SW480 (cell line): ENCODE results near the gene OTOF.

ENCODE experiments used
- DNase-seq: peaks from one replicate; pipeline ENCODE4 v3.0.0-alpha.2; 2016; ENCODE audit warnings: low spot score

OTOF gene

DNA sequence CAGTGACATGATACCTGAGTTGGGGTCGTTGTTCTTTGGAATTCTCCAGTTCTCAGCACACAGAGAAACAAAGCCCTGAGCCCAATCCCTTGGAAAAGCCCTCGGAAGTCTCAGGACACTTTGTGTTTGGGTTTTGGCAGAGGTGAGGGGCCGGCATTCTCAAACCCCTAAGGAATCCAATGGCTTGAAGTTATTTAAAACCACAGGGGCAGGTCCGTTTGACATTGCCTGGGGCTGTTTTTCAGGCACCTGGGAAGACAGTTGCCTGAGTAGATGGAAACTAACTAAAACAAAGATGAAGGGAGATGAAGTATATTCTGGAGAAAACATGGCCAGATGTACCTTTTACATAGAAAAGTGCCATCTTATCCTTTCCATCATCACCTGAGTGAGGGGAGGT is 22.5 kb upstream of the OTOF start:
- DNase-seq = no peak

DNA sequence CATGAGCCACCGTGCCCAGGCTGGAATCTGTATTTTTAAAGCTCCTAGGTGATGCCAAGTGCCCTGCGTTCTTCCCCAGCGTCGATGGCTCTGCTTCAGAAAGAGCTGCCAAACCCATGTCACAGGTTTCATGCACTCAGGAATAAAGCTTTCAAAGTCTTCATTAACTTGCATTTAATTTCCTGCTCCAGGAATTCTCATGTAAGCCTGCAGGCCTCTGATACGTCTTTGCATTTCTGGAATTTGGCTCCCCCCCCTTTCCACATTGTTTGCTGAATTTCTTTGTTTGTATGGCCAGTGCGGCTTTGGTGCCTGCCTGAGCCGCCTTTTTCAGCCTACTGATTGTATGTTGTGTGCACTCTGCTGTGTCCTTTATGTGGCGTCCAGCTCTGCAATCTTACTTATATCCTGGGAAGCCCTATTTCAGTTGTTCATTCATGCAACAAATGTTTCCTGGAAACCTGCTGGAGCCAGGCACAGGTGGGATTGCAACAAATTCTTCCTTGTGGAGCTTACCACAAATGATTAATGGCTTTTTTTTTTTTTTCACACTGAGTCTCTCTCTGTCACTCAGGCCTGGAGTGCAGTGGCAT is 17.9 kb upstream of the OTOF start:
- peak; percentile 72 for DNase-seq

DNA sequence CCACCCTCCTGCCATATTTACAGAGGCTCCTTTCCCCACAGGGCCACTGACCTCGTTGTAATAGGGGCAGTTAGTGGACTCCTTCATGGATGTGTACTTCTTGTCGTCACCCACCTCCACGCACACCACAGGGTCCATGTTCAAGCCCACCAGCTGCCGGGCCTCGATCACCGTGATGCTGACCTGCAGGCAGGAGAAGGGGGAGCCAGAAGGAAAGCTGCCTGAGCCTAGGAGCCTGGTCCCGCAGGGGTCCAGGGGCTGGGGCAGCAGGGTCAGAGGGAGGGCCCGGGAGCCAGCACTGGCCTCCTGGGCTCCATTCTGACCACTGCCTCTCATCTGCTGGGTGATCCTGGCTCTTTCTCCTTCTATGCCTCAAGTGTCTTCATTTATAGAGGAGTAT is 17.0 kb upstream of the OTOF start:
- no peak for DNase-seq

DNA sequence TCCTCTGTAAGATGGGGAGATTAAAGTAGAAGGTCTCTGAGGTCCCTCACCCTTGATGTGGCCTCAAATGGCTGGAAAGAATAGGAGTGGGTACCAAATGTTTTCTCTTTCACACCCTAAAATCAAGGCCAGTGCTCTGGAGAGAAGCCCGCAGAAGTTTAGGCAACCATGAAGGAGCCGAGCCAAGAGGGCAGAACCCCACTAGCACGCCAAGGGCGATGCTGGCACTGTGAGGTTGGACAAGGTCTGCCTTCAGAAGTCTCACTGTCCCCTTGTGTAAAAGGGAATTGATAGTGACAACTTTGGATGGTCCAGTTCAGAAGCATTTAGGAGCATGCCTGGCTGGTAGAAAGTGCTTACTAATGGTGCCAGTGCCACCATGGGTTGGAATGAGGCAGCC is 16.3 kb upstream of the OTOF start:
- no peak for DNase-seq

DNA sequence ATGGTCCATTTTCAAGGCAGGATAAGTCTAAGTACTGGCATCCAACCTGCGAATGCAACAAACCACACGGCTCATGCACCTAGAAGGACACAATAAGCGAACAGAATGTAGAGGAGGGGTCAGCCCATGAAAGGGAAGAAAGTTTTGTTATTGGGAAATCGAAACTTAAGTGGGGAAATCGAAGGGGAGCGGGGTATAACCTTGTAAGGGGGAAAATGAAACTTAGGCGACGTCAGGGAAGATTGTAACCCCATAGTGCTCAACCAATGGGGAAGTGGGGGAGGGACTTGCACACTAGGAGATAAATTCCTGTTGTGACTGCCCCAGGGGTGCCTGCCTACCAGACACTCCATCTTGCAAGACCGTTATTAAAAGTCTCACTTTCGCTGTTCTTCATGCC is 15.6 kb upstream of the OTOF start:
- DNase-seq = no peak

DNA sequence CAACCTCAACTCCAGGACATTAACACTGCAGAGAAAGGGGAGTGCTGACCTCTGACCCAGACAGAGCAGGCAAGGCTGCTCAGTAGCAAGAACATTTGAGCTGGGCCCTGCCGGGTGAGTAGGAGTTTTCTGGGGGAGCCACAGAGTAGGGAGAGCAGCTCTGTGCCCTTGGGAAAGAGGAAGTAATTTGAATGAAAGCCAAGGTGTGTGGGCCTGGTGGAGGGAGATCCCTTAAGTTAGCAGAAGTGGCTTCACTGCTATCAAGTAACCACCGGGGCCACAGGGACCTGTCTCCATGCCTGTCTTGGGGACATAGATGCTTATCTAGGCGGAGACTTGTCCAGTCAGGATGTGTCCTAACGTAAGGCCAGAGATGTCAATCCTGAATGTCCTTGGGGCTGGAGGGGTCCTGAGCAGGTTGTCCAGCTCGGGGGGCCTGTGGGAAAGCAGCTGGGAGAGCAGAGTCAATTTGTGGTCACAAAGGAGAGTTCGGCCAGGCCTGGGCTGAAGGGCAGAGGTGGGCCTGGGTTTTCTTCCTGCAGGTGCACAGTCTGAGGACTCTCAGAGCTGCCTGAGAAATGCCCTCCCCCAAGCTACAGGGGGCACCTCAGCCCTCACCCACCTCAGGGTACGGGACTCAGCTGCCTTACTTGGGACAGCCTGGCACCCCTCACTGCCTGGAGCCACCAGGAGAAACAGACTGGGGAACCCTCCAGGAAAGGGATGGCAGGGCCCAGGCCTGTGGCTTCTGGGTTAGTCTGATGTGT is 15.0 kb upstream of the OTOF start:
- no peak for DNase-seq

DNA sequence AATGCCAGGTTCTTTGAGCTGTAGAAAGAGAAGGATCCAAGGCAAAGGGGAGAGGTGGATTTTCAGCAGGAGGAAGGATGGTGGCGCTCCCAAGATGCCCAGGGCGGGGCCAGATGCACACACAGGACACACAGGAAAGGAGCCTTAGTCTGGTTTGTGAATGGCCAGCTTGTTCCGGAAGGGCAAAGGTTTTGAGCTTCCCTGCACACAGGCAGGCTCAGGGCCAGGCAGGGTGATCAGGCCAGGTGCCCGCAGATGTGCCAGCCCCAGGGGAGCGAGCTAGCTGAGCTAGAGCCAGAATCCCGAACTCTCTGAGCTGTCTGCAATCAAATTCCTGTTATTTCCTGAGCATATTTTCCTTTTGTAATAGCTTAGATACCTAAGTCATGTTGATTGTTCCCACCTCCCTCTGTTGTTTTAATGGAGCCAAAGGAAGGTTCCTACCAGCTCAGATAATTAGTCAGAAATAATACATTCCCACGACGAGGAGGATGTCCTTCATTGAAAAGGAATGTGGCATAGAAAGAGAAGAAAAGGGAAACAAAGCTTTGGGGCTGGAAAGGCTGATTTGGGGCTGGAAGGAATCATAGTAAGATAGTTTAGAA is 13.7 kb upstream of the OTOF start:
- no peak for DNase-seq

DNA sequence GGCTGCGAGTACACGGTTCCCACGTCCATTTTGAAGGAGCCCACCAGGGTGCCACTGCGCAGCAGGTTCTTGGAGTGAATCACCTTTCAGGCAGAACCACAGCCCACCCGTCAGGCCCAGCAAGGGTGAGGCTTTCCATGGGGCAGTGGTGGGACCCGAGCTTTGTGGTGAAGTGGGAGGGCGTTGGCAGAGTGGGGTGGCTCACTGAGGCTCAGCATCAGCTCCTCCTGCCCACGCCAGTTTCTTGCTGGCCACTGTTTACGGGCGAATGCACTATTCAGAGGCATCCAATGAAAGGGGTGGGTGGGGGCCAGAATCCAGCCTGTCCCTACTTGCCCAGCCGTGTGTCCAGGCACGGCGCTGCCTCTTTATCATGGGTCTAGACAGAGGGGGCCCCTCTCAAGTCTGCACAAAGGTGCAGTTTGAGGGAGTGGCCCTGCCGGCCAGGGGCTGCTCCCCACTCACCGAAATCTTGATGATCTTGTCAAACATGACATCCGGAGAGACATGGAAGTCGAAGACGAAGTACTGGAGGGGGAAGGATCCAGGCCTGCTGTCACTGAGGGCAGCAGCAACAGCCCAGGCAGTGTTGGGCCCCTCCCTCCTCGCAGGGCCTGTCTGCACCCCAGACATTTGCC is 11.4 kb upstream of the OTOF start:
- no peak for DNase-seq

DNA sequence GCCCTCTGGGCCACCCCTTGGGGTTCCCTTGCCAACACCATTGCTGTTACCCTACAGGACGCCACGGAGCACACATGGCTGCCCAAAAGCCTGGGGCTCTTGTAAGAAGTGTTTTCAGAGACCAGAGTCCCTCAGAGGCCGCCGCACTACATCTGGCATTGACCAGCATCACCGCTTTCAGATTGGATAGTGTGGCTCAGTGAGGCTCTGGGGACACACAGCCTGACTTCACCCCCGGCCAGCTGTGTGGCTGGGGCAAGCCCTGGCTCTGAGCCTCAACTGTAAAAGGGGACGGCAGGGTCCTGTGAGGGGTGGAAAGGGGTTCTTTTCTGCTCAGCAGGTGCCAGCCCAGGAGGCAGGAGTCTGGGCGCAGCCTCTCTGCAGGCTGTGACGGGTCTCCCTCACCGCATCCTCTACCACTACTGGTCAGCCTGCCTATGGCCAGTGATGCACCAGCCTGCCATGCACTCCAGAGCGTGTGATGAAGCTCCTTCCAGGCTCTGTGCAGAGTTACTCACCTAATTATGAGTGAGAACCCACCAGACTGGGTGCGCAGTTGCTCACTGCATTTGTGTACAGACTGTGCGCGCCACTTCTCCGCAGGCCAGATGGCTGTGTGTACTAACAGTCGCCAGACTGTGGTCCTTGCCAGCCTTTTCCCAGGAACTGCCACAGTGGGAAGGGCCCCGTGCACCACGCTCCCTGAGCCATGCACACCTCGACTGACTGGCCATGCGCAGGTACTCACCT is 10.7 kb upstream of the OTOF start:
- no peak for DNase-seq

DNA sequence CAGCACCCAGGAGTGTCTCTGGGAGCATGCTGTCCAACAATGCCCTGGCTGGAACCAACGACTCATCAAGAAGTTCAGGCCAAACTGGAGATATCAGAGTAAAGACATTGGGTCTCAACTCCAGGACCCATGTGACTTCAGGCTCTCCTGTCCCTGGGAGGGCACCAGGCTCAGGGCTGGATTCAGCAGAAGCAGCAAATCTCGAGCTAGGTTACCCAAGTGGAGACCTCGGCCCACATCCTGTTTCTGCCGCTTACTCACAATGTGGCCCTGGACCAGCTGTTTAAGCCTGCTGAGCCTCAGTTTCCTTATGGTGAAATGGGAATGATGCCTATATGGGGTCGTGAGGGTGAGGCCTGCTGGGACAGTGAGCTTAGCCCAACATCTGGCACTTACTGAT is 9.3 kb upstream of the OTOF start:
- no peak for DNase-seq

DNA sequence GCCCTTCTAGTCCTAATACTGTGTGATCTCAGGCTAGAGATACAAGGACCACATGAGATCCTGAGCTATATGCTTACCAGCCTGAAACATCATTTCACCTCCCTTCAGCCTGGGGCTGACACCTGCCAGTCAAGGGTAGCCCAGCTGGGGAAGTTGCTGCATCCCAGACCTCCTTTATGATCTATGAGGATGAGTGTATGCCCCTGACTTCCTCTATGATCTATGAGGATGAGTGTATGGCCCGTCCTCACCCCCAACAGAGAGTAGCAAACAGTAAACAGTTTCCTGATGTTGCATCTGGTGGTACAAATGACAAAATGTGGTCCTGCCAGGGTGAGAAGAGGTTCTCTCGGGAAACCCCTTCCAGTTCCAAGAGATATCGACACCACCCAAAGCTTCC is 8.9 kb upstream of the OTOF start:
- DNase-seq = no peak

DNA sequence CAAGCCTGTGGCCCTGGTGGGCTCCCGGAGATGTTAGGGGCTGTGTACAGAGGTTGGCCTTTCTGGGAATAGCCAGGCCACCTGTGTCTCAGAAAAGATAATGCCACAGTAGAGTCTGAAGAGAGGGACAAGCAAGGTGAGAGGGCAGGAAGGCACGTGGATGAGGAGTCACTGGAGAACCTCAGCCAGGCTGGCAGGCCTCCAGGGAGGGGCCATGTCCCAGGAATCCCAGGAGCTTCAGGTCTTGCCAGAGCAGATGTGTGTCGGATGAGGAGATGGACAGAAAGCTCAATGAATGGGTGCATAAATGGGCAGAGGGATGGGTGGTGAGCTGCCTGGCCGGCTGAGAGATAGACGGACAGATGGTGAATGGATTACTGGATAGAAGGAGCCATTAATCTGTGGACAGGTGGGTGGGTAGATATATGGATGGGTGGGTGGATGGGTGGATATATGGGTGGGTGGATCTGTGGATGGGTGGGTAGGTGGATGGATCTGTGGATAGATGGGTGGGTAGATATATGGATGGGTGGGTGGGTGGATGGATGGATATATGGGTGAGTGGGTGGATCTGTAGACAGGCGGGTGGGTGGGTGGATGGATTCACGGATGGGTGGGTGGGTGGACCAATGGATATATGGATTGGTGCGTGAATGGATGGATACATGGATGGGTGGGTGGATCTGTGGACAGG is 7.9 kb upstream of the OTOF start:
- DNase-seq = no peak

DNA sequence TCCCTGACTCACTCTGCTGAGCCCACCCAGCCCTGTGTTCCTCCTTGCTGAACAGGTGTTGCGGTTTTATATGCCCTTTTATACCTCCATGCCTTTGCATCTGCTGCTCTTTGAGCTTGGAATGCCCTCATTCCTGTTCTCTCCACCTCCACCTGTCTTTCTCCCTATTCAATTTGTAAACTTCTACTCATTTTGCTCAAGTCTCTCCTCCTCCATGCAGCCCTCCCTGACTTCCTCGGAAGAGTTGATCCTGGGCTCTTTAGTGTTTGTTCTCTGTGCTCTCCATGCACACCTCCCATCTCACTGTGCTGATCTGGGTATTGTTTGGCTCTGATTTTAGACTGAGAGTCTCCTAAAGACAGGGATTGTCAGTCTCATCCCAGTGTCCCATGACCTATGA is 7.2 kb upstream of the OTOF start:
- DNase-seq = no peak

DNA sequence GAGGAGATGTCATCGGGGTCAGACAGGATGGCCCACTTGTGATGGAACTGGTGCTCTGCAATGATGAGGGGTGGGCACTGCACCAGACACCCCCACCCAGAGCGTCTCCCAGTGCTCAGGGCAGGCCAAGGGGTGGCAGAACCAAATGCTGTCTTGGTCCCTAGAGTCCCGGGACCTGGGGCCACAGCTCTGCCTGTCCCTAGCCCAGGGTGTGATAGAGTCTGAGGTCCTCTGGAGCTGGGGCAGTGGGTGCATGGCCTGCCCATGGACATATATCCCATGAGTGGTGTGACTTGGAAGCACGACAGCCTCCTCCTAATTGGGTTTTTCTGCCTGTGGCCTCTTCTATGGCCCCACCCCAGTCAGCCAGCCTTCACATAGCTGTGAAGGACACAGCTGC is 6.7 kb upstream of the OTOF start:
- no peak for DNase-seq

DNA sequence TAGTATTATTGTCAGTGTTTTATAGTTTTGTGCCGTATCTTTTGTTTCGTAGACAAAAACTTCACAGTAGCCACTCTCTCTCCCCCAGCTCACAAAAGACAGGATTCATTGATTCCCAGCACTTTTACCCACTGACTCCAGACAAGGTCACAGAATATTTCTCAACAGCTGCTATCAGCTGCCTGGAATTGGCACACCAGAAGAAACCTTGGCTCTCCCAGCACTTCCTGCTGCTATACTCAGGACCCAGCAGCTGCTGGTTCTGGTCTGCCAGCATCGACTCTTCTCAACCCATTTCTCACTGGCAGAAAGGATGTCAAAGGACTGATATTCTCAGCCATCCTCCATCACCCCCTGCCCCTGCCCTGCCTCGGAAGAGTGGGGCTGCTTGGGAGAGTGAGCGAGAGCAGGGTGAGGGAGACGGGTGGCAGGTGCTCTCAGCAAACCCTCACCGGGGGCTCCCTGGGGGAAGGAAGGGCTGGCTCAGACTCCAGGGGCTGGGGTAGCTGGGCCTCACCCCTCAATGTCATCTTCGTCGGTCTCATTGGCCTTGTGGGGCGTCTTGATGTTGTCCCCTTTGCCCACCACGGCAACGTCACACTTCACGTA is 6.1 kb upstream of the OTOF start:
- DNase-seq = no peak

DNA sequence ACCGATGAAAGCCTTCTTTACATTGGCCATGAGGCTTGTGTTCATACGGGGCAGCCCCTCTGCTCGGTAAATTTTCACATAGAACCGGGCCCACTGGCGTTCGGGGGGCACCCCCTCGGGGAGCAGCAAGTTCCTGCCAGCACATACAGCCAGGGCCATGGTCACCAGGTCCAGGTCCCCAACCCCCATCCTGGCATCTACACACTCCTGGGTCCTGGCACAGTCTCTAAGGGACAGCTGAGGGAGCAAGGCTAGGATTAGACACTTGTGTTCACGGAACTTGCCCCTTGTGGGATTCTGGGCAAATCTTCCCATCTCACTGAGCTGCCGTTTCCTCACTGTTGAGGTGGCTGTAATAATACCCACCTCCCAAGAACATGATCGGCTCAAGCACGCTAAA is 5.6 kb upstream of the OTOF start:
- no peak for DNase-seq

DNA sequence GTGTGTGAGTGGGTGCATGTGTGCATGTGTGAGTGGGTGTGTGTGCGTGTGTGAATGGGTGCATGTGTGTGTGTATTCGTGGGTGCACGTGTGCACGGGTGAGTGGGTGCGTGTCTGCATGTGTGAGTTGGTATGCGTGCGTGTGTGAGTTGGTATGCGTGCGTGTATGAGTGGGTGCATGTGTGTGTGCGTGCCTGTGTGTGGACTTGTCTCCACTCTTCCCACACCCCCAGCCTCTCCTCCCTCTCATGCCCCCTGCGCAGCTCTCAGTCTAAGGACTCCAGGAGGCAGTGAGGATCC is 5.1 kb upstream of the OTOF start:
- DNase-seq = no peak

DNA sequence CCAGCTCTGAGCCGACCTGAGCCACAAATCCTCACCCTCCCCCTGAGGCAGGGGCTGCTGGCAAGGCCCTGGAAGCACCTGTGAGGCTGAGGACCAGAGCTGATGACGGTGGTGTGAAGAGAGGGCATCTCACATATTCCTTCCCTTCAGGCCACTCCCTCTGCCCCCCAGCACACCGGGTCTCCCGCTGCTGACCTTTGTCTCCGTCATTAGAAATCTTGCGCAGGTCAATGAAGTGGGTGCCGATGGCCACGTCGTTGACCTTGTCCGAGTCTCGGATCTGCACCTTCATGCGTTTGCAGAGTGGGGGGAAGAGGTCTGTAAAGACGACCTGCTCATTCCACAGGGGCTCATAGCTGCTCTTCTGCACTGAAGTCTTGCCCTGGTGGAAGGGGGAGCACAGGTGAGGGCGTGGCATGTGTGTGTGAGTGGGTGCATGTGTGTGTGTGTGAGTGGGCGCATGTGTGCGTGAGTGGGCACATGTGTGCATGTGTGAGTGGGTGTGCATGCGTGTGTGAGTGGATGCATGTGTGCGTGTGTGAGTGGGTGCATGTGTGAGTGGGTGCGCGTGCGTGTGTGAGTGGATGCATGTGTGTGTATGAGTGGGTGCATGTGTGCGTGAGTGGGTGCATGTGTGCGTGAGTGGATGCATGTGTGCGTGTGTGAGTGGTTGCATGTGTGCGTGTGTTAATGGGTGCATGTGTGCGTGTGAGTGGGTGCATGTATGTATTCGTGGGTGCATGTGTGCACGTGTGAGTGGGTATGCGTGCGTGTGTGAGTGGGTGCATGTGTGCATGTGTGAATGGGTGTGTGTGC is 4.5 kb upstream of the OTOF start:
- no peak for DNase-seq

DNA sequence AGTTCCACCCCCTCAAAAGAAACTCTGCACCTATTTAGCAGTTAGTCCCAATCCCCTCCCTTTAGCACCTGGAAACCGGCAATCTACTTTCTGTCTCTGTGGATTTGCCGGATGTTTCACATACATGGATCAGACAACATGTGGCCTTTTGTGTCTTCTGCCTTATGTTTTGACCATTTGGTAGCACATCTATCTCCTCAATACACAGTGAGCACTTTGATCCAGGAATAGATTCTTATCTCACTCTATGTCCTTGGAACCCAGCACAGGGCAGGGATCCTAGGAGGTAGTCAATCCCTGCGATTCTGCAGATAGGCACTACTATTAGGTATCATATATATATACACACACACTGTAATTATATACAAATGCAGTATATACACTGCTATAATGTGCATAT is 3.8 kb upstream of the OTOF start:
- DNase-seq = no peak

DNA sequence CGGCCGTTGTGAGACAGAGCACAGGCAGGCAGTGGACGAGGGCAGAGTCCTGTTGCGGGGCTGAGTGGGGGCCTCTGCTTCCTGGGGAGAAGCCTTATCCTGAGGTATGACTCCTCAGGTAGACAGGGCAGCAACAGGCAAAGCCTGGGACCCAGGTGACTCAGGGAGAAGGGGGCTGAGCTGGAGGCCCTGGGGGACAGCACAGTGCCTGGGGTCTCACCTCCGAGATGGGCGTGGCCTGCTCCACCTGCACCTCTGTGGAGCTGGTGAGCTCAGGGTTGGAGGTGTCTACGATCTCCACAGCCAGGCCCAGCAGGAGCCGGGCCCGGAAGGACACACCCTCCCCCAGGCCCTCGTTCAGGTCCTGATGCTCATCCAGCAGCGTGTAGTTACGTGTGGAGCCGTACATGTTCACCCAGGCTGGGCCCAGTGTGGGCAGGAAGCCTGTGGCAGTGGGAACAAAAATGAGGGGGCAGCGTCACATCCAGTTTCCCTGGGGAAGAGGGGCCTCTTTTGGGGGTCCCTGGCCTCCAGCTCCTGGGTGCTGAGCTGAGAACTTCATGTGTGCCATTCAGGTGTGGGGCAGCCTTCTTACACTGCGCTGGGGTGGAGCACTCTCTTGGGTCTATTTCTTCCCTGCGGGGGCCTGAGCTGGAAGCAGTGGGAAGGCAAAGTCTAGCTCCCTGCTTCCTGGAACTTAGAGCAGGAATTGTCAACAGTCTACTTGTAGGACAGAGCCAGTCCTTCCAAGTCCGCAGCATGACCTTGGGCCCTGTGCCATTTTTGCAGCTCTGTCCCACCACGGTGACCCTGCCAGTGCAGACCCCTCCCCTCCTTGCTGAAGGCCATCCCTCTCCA is 2.9 kb upstream of the OTOF start:
- no peak for DNase-seq
